ENCODE data around the gene RXYLT1.
"Not testable (repeated sequence)": the region's sequence is repeated elsewhere in the genome, so short reads cannot be mapped to it uniquely, and the experiment has no call there.

RXYLT1 gene, protein sequence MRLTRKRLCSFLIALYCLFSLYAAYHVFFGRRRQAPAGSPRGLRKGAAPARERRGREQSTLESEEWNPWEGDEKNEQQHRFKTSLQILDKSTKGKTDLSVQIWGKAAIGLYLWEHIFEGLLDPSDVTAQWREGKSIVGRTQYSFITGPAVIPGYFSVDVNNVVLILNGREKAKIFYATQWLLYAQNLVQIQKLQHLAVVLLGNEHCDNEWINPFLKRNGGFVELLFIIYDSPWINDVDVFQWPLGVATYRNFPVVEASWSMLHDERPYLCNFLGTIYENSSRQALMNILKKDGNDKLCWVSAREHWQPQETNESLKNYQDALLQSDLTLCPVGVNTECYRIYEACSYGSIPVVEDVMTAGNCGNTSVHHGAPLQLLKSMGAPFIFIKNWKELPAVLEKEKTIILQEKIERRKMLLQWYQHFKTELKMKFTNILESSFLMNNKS

DNA sequence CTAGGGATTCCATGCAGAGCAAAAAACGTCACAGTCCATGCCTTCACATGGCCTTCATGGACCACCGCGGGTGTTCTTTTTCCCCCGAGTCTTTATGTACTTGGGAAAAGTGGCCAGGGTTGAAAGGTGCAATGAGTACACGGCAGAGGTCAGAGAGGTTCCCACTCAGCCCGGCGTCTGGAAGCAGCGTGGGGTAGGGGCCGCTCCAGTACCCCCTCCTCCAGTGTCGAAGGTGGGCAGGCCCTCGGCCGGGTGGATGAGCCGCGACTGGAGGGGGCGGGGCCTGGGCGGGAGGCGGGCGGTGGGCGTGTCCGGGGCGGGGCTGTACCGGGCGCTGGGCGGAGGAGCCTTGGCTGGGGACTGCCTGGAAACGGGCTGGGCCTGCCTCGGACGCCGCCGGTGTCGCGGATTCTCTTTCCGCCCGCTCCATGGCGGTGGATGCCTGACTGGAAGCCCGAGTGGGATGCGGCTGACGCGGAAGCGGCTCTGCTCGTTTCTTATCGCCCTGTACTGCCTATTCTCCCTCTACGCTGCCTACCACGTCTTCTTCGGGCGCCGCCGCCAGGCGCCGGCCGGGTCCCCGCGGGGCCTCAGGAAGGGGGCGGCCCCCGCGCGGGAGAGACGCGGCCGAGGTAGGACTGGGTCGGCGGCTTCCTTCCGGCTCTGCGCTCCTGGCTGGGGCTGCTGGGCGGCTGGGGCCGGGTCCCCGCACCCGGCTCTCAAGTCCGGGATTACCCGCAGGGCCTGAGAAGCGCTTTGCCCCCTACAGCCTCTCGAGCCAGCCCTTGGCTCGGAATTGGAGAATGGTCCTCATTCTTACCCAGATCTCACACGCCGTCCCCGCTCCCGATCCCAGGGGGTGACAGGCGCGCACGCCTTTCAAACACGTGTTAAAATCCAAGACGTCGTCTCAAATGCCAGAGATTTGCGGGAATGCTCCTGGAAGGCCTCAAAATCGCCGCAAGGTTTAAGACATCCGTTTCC lies at the start of gene RXYLT1:
Gene RXYLT1 (plus strand): TSS at position 412 of the 984 bp plus-strand sequence. CDS start 52 bp downstream, at position 464.
- H3K4me1 Mint-ChIP-seq (ENCODE audit: low read depth), result peaks cover 36% of the 10 kb centered on the region
- peak; percentile 94 for DNase-seq
- no peaks in the 10 kb centered on the region for H3K9me3 Mint-ChIP-seq
- peaks cover 49% of the 10 kb centered on the region for H3K36me3 Mint-ChIP-seq (ENCODE audit: low read depth)
- H3K27me3 Mint-ChIP-seq, result no peaks in the 10 kb centered on the region
- H3K4me3 Mint-ChIP-seq, result peak within 1 kb of the TSS; percentile 90
- peak within 1 kb of the TSS; percentile 95 for H3K27ac Mint-ChIP-seq

GRCh38 chr12:63732779-63733178 lies 46.9 kb upstream of the RXYLT1 start:
- H3K27me3 Mint-ChIP-seq; DNase-seq; H3K4me1 Mint-ChIP-seq (ENCODE audit: low read depth); H3K9me3 Mint-ChIP-seq; H3K27ac Mint-ChIP-seq; H3K4me3 Mint-ChIP-seq; H3K36me3 Mint-ChIP-seq (ENCODE audit: low read depth): not testable (repeated sequence)

DNA sequence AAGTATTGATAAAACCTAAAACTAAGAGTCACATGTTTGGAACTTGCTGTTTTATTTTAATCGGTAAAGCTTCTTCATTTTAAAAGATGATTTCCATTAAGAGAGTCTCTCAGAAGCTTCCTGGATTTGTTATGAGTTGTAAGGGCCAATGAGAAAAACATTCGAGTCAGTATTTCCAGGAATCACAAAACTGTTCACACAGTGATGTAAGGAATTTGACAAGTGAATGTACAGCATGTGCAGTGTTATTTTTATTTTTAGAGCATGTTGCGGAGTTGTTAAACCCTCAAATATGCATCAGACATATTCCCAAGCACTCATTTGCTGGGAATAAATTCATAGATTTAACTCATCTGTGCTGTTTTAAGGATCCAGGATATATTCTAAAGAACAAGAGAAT lies 46.1 kb upstream of the RXYLT1 start:
- H3K9me3 Mint-ChIP-seq; H3K27me3 Mint-ChIP-seq; H3K27ac Mint-ChIP-seq; DNase-seq; H3K36me3 Mint-ChIP-seq (ENCODE audit: low read depth); H3K4me3 Mint-ChIP-seq; H3K4me1 Mint-ChIP-seq (ENCODE audit: low read depth): not testable (repeated sequence)

GRCh38 chr12:63740551-63740950 lies 39.2 kb upstream of the RXYLT1 start:
- not testable (repeated sequence) for DNase-seq; H3K4me3 Mint-ChIP-seq; H3K27ac Mint-ChIP-seq; H3K9me3 Mint-ChIP-seq; H3K36me3 Mint-ChIP-seq (ENCODE audit: low read depth); H3K27me3 Mint-ChIP-seq; H3K4me1 Mint-ChIP-seq (ENCODE audit: low read depth)

GRCh38 chr12:63741431-63741830 lies 38.3 kb upstream of the RXYLT1 start:
- H3K4me1 Mint-ChIP-seq (ENCODE audit: low read depth), result not testable (repeated sequence)

DNA sequence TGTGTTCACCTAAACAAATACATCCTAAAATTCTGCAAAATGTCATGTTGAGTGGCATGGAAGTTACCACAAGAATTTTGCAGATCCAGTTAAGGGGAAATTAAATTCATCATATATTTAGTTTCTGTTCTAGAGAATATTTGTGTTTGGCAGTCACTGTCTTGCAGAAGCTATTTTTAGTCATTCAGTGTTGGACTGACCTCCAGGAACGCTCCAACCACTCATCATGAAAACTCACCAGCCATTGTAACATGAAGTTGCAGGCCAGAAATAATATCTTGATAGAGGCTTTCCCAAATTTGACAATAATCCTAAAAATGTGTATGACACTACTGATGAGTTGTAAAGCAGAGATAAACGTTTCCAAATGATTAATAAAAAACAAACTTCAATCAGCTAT lies 35.6 kb upstream of the RXYLT1 start:
- not testable (repeated sequence) for H3K4me1 Mint-ChIP-seq (ENCODE audit: low read depth); H3K27ac Mint-ChIP-seq; H3K4me3 Mint-ChIP-seq; H3K36me3 Mint-ChIP-seq (ENCODE audit: low read depth); DNase-seq; H3K27me3 Mint-ChIP-seq; H3K9me3 Mint-ChIP-seq

More at GRCh38 chr12:63741431-63741830, 38.3 kb upstream of the RXYLT1 start:
- not testable (repeated sequence) for H3K27me3 Mint-ChIP-seq; H3K36me3 Mint-ChIP-seq (ENCODE audit: low read depth); H3K27ac Mint-ChIP-seq; H3K9me3 Mint-ChIP-seq; H3K4me3 Mint-ChIP-seq; DNase-seq

GRCh38 chr12:63746470-63746869 lies 33.2 kb upstream of the RXYLT1 start:
- not testable (repeated sequence) for DNase-seq; H3K27ac Mint-ChIP-seq; H3K4me1 Mint-ChIP-seq (ENCODE audit: low read depth); H3K27me3 Mint-ChIP-seq; H3K4me3 Mint-ChIP-seq; H3K36me3 Mint-ChIP-seq (ENCODE audit: low read depth); H3K9me3 Mint-ChIP-seq

- not testable (repeated sequence) for H3K27ac Mint-ChIP-seq; DNase-seq; H3K4me1 Mint-ChIP-seq (ENCODE audit: low read depth); H3K27me3 Mint-ChIP-seq; H3K36me3 Mint-ChIP-seq (ENCODE audit: low read depth); H3K9me3 Mint-ChIP-seq; H3K4me3 Mint-ChIP-seq
Observed at GRCh38 chr12:63747136-63747535, 32.6 kb upstream of the RXYLT1 start.

DNA sequence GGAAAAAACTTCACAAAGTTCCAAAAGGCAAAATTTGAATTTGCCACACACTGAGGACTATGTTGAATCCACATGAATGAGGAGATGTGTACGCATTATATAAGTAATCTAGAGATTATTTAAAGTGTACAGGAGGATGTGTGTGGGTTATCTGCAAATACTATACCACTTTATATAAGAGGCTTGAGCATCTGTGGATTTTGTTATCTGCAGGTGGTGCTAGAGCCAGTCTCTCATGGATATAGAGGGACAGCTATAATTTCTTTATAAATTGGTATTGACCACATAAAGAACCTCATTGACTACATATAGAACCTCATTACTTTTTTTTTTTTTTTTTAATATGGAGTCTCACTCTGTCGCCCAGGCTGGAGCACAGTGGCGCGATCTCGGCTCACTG lies 32.2 kb upstream of the RXYLT1 start:
- no peak overlapping the region for H3K4me3 Mint-ChIP-seq
- H3K4me1 Mint-ChIP-seq (ENCODE audit: low read depth), result peaks cover 6% of the 10 kb centered on the region
- H3K27ac Mint-ChIP-seq, result no peak overlapping the region
- peaks cover 3% of the 10 kb centered on the region for H3K27me3 Mint-ChIP-seq
- H3K36me3 Mint-ChIP-seq (ENCODE audit: low read depth), result no peaks in the 10 kb centered on the region
- DNase-seq, result no peak
- no peaks in the 10 kb centered on the region for H3K9me3 Mint-ChIP-seq

DNA sequence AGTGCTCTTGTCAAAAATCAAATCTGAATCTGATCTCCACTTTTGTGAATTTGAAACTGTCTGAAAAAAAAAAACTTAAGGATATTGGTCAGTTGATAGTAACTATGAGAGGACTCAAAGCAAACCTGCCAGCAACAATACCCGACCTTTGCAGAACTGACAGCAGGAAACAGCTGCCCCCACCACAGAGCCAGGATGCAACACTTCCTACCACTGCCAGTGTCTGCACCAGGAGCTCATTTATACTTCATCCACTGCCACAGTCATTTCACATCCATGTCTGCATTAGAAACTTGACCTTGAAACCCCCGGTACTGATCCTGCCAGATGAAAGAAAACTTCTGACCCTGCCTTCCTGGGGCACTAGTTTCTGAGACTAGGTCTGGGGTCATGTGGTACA lies 27.4 kb upstream of the RXYLT1 start:
- DNase-seq, result no peak
- H3K36me3 Mint-ChIP-seq (ENCODE audit: low read depth), result no peaks in the 10 kb centered on the region
- no peaks in the 10 kb centered on the region for H3K9me3 Mint-ChIP-seq
- no peak overlapping the region for H3K4me3 Mint-ChIP-seq
- H3K4me1 Mint-ChIP-seq (ENCODE audit: low read depth), result peaks cover 10% of the 10 kb centered on the region
- H3K27me3 Mint-ChIP-seq, result peaks cover 18% of the 10 kb centered on the region
- H3K27ac Mint-ChIP-seq, result no peak overlapping the region

- H3K27me3 Mint-ChIP-seq, result peaks cover 20% of the 10 kb centered on the region
- no peak overlapping the region for H3K27ac Mint-ChIP-seq
- H3K4me1 Mint-ChIP-seq (ENCODE audit: low read depth), result peaks cover 10% of the 10 kb centered on the region
- H3K9me3 Mint-ChIP-seq, result no peaks in the 10 kb centered on the region
- H3K36me3 Mint-ChIP-seq (ENCODE audit: low read depth), result no peaks in the 10 kb centered on the region
- no peak for DNase-seq
- H3K4me3 Mint-ChIP-seq, result no peak overlapping the region
Observed at GRCh38 chr12:63752841-63753240, 26.9 kb upstream of the RXYLT1 start.

DNA sequence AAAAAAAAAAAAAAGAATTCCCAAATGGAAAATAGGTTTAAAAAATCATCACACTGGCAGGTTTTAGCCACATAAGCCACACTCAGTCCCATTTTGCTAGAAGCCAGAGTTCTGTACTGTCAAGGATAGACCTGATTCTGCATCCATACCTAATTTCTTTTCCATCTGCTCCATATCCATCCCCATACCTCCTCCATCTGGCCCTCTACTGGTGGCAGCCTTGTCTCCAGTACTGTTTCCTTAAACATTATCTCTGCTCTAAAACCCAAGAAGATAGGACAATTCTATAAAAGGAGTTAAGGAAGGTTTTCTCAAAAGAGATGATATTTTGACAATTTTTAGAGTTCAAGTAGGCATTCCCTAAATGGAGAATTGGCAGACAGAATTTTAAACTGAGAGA lies 26.0 kb upstream of the RXYLT1 start:
- no peak for DNase-seq
- Mint-ChIP-seq H3K4me3 (no peak overlapping the region), H3K36me3 (ENCODE audit: low read depth) (no peaks in the 10 kb centered on the region), H3K27ac (no peak overlapping the region), H3K4me1 (ENCODE audit: low read depth) (peaks cover 10% of the 10 kb centered on the region), H3K27me3 (peaks cover 25% of the 10 kb centered on the region), H3K9me3 (no peaks in the 10 kb centered on the region)

GRCh38 chr12:63764481-63764880 lies 15.2 kb upstream of the RXYLT1 start:
- Mint-ChIP-seq H3K4me1 (ENCODE audit: low read depth) (no peaks in the 10 kb centered on the region), H3K9me3 (peaks cover 6% of the 10 kb centered on the region), H3K36me3 (ENCODE audit: low read depth) (no peaks in the 10 kb centered on the region), H3K27ac (no peak overlapping the region), H3K27me3 (peaks cover 54% of the 10 kb centered on the region), H3K4me3 (no peak overlapping the region)
- DNase-seq, result no peak

GRCh38 chr12:63766498-63766897 lies 13.2 kb upstream of the RXYLT1 start:
- peaks cover 16% of the 10 kb centered on the region for H3K9me3 Mint-ChIP-seq
- no peak overlapping the region for H3K27ac Mint-ChIP-seq
- peaks cover 2% of the 10 kb centered on the region for H3K36me3 Mint-ChIP-seq (ENCODE audit: low read depth)
- no peak overlapping the region for H3K4me3 Mint-ChIP-seq
- peaks cover 49% of the 10 kb centered on the region for H3K27me3 Mint-ChIP-seq
- no peaks in the 10 kb centered on the region for H3K4me1 Mint-ChIP-seq (ENCODE audit: low read depth)
- DNase-seq, result no peak

GRCh38 chr12:63770375-63770774 lies 9.3 kb upstream of the RXYLT1 start:
- H3K36me3 Mint-ChIP-seq (ENCODE audit: low read depth), result peaks cover 2% of the 10 kb centered on the region
- no peak overlapping the region for H3K4me3 Mint-ChIP-seq
- H3K27ac Mint-ChIP-seq, result no peak overlapping the region
- H3K27me3 Mint-ChIP-seq, result peaks cover 40% of the 10 kb centered on the region
- H3K9me3 Mint-ChIP-seq, result peaks cover 16% of the 10 kb centered on the region
- no peak for DNase-seq
- no peaks in the 10 kb centered on the region for H3K4me1 Mint-ChIP-seq (ENCODE audit: low read depth)

Measured in activated T-cell treated with anti-CD3 and anti-CD28 coated beads, Interleukin-2, amount 50 U/mL, for 24 hours (primary cell).